ENCODE data around the gene NOL6.

Gene NOL6

DNA sequence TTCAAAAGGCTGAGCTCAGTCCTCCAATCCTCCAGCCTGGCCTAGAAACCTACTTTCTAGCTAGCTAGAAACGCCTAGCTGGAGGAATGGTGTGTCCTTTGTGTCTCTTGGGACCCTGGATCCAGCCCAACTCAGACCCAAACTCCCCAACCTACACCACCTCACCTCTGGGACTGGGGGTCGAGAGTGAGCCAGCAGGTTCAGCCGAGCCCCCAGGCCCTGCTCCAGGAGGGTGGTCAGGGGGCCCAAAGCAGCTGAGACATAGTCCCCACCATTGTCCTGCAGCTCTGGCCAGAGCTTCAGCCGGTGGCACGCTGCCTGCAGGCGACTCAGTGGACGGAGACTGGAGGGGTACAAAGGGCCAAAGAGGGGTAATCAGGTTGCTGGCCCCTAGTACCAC lies 6.2 kb downstream of the NOL6 start:
- intact Hi-C loops (cut with DNase I; ENCODE audit: low total_unique reads) = loop anchor here (5.0 kb wide), 1 partner anchor 95 kb away; no protein-coding TSS in a partner anchor
- peaks cover 0 to 8% (median 7%) of the 10 kb centered on the region in 4 donors for H3K4me1 ChIP-seq
- H3K9me3 ChIP-seq = no peaks in the 10 kb centered on the region
- no peak overlapping the region for H3K4me3 ChIP-seq
- DNase-seq = no peak
- no peak for TF ChIP-seq CTCF (IDR thresholded peaks at IDR 0.05)
- no peak overlapping the region for H3K27ac ChIP-seq
- H3K36me3 ChIP-seq = peaks cover 82 to 97% (median 92%) of the 10 kb centered on the region in 3 donors
- no peaks in the 10 kb centered on the region for H3K27me3 ChIP-seq

- no peak overlapping the region for H3K4me3 ChIP-seq
- no peaks in the 10 kb centered on the region for H3K27me3 ChIP-seq
- H3K4me1 ChIP-seq = peaks cover 0 to 1% (median under 1%) of the 10 kb centered on the region in 4 donors
- DNase-seq = peak; percentile 45 to 77
- no peaks in the 10 kb centered on the region for H3K9me3 ChIP-seq
- peaks cover 85 to 100% (median 96%) of the 10 kb centered on the region in 3 donors for H3K36me3 ChIP-seq
- H3K27ac ChIP-seq = no peak overlapping the region
- intact Hi-C loops (cut with DNase I; ENCODE audit: low total_unique reads) = loop anchor here (5.0 kb wide), 1 partner anchor 95 kb away; no protein-coding TSS in a partner anchor
- peak; percentile 80 to 93 for TF ChIP-seq CTCF (IDR thresholded peaks at IDR 0.05)
Observed at GRCh38 chr9:33466565-33467495, 6.9 kb downstream of the NOL6 start.

GRCh38 chr9:33465596-33466564 lies 7.8 kb downstream of the NOL6 start:
- Histone ChIP-seq H3K27me3 (no peaks in the 10 kb centered on the region), H3K4me3 (no peak overlapping the region), H3K27ac (no peak overlapping the region), H3K9me3 (no peaks in the 10 kb centered on the region), H3K4me1 (no peaks in the 10 kb centered on the region), H3K36me3 (peaks cover 79 to 100% (median 94%) of the 10 kb centered on the region in 3 donors)
- intact Hi-C loops (cut with DNase I; ENCODE audit: low total_unique reads) = loop anchor here (5.0 kb wide), 1 partner anchor 94 kb away; no protein-coding TSS in a partner anchor
- no peak for DNase-seq
- no peak for TF ChIP-seq CTCF (IDR thresholded peaks at IDR 0.05)

DNA sequence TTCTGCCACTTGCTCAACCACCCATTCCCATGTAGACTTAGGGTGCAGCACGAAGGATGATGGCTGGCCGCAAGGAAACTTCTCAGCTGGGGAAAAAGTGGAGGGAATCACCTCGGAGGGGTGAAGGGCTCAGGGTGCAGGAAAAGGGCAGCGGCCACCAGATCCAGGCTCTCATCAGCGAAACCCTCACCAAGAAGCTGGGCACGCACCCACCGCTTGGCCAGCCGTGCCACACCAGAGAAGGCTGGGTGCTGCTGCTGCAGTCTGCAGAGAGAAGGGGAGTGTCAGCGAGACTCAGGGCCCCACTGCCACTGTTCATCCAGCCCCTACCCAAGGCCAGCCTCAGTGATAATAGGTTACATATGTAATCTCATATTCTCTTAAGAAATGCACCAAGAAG lies 8.6 kb downstream of the NOL6 start:
- Histone ChIP-seq H3K4me1 (no peaks in the 10 kb centered on the region), H3K36me3 (peaks cover 79 to 100% (median 92%) of the 10 kb centered on the region in 3 donors), H3K4me3 (no peak overlapping the region), H3K9me3 (no peaks in the 10 kb centered on the region), H3K27me3 (no peaks in the 10 kb centered on the region), H3K27ac (no peak overlapping the region)
- TF ChIP-seq CTCF (IDR thresholded peaks at IDR 0.05) = no peak
- DNase-seq = no peak
- intact Hi-C loops (cut with DNase I; ENCODE audit: low total_unique reads) = loop anchor here (5.0 kb wide), 1 partner anchor 93 kb away; no protein-coding TSS in a partner anchor

DNA sequence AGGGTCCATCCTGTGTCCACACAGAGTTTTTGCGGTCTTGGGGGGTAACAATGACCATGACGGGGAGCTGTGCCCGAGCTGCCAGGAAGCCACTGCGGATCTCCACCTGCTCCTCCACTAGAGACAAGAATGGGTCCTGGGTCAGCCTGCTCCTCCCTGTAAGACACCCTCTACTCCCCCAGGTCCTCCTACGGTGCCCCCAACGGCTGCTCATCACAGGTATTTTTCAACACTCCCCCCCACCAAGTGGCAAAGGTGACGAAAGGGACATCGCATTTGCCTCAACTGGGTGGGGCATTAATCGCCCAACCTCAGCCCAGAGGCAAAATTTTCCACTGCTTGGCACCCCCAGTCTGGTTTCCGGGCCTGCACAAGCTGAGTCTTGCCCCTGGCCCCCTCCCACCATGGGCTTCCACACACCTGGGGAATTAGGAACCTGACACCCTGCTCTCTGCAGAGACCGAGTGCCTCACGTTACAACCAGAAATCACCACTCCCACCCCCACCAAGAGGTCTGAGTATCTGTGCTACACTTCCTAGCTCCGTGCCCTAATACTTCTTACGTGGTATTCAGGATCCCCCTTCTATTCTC lies 9.6 kb downstream of the NOL6 start:
- Histone ChIP-seq H3K9me3 (no peaks in the 10 kb centered on the region), H3K27ac (no peak overlapping the region), H3K27me3 (no peaks in the 10 kb centered on the region), H3K4me1 (no peaks in the 10 kb centered on the region), H3K4me3 (no peak overlapping the region), H3K36me3 (peaks cover 70 to 92% (median 82%) of the 10 kb centered on the region in 3 donors)
- no peak for DNase-seq
- no peak for TF ChIP-seq CTCF (IDR thresholded peaks at IDR 0.05)
- intact Hi-C loops (cut with DNase I; ENCODE audit: low total_unique reads) = loop anchor here (5.0 kb wide), 1 partner anchor 57 kb away; no protein-coding TSS in a partner anchor

Measured in tibial artery (tissue), 4 donors.